ENCODE data around the gene PTRHD1. TPM values are rescaled to one million over a fixed set of nuclear protein-coding genes. Genes with fewer than 3 reads are reported as not detected.

Gene PTRHD1
- total and polyA plus RNA-seq, 2 experiments from 2014 or later = 27.5 to 46.2 TPM

GRCh38 chr2:24827321-24828237 is 34.4 kb upstream of the PTRHD1 start:
- Histone ChIP-seq H3K9me3 (ENCODE audit: low read depth) (no peaks in the 10 kb centered on the region), H3K36me3 (ENCODE audit: low read depth) (no peaks in the 10 kb centered on the region), H3K4me1 (ENCODE audit: insufficient read depth) (no peaks in the 10 kb centered on the region), H3K9me2 (ENCODE audit: insufficient read depth) (no peaks in the 10 kb centered on the region), H3K4me2 (ENCODE audit: unreplicated experiment) (no peak overlapping the region), H3K79me2 (ENCODE audit: insufficient read depth) (no peaks in the 10 kb centered on the region), H3F3A (ENCODE audit: insufficient read depth) (no peaks in the 10 kb centered on the region), H4K20me1 (ENCODE audit: insufficient read depth) (no peaks in the 10 kb centered on the region), H2AFZ (no peak overlapping the region), H3K9ac (no peak overlapping the region), H3K27ac (no peak overlapping the region), H3K4me3 (no peak overlapping the region), H3K27me3 (replicated peaks; ENCODE audit: insufficient read depth) (no peaks in the 10 kb centered on the region)
- TF ChIP-seq EZH2 (IDR thresholded peaks at IDR 0.05; ENCODE audit: insufficient read depth, poor library complexity, severe bottlenecking) = no peak
- no peak for TF ChIP-seq EZH2phosphoT487 (IDR thresholded peaks at IDR 0.05; ENCODE audit: insufficient read depth, low read depth)
- peak; percentile 90 for DNase-seq
- WGBS, 2 experiments (ENCODE audit: low coverage in 1 of 2, low lambda C conversion rate in 2 of 2, missing lambda C conversion rate in 2 of 2) = 49% methylated on average over 30 of the region's 30 CpGs
- in situ Hi-C loops (cut with MboI) = loop anchor here (10.0 to 25.0 kb wide), 2 partner anchors 310 to 423 kb away; no protein-coding TSS in a partner anchor

GRCh38 chr2:24826773-24827145 is 33.6 kb upstream of the PTRHD1 start:
- H3K79me2 ChIP-seq (ENCODE audit: insufficient read depth) = no peaks in the 10 kb centered on the region
- no peaks in the 10 kb centered on the region for H3K4me1 ChIP-seq (ENCODE audit: insufficient read depth)
- H3K4me2 ChIP-seq (ENCODE audit: unreplicated experiment) = no peak overlapping the region
- H3K9me2 ChIP-seq (ENCODE audit: insufficient read depth) = no peaks in the 10 kb centered on the region
- no peak for DNase-seq
- no peak for TF ChIP-seq EZH2 (IDR thresholded peaks at IDR 0.05; ENCODE audit: insufficient read depth, poor library complexity, severe bottlenecking)
- no peak for TF ChIP-seq EZH2phosphoT487 (IDR thresholded peaks at IDR 0.05; ENCODE audit: insufficient read depth, low read depth)
- no peak overlapping the region for H2AFZ ChIP-seq
- no peak overlapping the region for H3K9ac ChIP-seq
- no peaks in the 10 kb centered on the region for H3K36me3 ChIP-seq (ENCODE audit: low read depth)
- H3K27ac ChIP-seq = no peak overlapping the region
- no peak overlapping the region for H3K4me3 ChIP-seq
- in situ Hi-C loops (cut with MboI) = loop anchor here (10.0 to 25.0 kb wide), 2 partner anchors 311 to 422 kb away; no protein-coding TSS in a partner anchor
- no peaks in the 10 kb centered on the region for H3K27me3 ChIP-seq (replicated peaks; ENCODE audit: insufficient read depth)
- H3K9me3 ChIP-seq (ENCODE audit: low read depth) = no peaks in the 10 kb centered on the region
- H3F3A ChIP-seq (ENCODE audit: insufficient read depth) = no peaks in the 10 kb centered on the region
- 49 to 67% methylated on average over 5 of the region's 5 CpGs for WGBS, 2 experiments (ENCODE audit: low coverage in 1 of 2, low lambda C conversion rate in 2 of 2, missing lambda C conversion rate in 2 of 2)
- H4K20me1 ChIP-seq (ENCODE audit: insufficient read depth) = no peaks in the 10 kb centered on the region

GRCh38 chr2:24825883-24826772 is 32.9 kb upstream of the PTRHD1 start:
- no peaks in the 10 kb centered on the region for H3K79me2 ChIP-seq (ENCODE audit: insufficient read depth)
- no peak overlapping the region for H3K27ac ChIP-seq
- H3K4me2 ChIP-seq (ENCODE audit: unreplicated experiment) = no peak overlapping the region
- in situ Hi-C loops (cut with MboI) = loop anchor here (10.0 to 25.0 kb wide), 2 partner anchors 311 to 421 kb away; no protein-coding TSS in a partner anchor
- H3K36me3 ChIP-seq (ENCODE audit: low read depth) = no peaks in the 10 kb centered on the region
- H3K9me2 ChIP-seq (ENCODE audit: insufficient read depth) = no peaks in the 10 kb centered on the region
- H3K9me3 ChIP-seq (ENCODE audit: low read depth) = no peaks in the 10 kb centered on the region
- TF ChIP-seq EZH2 (IDR thresholded peaks at IDR 0.05; ENCODE audit: insufficient read depth, poor library complexity, severe bottlenecking) (no peak), EZH2phosphoT487 (IDR thresholded peaks at IDR 0.05; ENCODE audit: insufficient read depth, low read depth) (no peak)
- no peak overlapping the region for H3K9ac ChIP-seq
- no peak for DNase-seq
- H3K4me3 ChIP-seq = no peak overlapping the region
- no peaks in the 10 kb centered on the region for H3K27me3 ChIP-seq (replicated peaks; ENCODE audit: insufficient read depth)
- H3K4me1 ChIP-seq (ENCODE audit: insufficient read depth) = no peaks in the 10 kb centered on the region
- WGBS, 2 experiments (ENCODE audit: low coverage in 1 of 2, low lambda C conversion rate in 2 of 2, missing lambda C conversion rate in 2 of 2) = 89% methylated on average over 14 of the region's 14 CpGs
- H2AFZ ChIP-seq = no peak overlapping the region
- H3F3A ChIP-seq (ENCODE audit: insufficient read depth) = no peaks in the 10 kb centered on the region
- no peaks in the 10 kb centered on the region for H4K20me1 ChIP-seq (ENCODE audit: insufficient read depth)
